Activated CD8-positive, alpha-beta memory T cell treated with anti-CD3 and anti-CD28 coated beads, Interleukin-2, amount 50 U/mL, for 1 hour (primary cell): Measurements from ENCODE around the gene RNF130.

Experiments used
- DNase-seq: peaks from one replicate; pipeline ENCODE4 v3.0.0-alpha.2; 2020; ENCODE audit errors: extremely low read depth

RNF130 gene, protein sequence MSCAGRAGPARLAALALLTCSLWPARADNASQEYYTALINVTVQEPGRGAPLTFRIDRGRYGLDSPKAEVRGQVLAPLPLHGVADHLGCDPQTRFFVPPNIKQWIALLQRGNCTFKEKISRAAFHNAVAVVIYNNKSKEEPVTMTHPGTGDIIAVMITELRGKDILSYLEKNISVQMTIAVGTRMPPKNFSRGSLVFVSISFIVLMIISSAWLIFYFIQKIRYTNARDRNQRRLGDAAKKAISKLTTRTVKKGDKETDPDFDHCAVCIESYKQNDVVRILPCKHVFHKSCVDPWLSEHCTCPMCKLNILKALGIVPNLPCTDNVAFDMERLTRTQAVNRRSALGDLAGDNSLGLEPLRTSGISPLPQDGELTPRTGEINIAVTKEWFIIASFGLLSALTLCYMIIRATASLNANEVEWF

DNA sequence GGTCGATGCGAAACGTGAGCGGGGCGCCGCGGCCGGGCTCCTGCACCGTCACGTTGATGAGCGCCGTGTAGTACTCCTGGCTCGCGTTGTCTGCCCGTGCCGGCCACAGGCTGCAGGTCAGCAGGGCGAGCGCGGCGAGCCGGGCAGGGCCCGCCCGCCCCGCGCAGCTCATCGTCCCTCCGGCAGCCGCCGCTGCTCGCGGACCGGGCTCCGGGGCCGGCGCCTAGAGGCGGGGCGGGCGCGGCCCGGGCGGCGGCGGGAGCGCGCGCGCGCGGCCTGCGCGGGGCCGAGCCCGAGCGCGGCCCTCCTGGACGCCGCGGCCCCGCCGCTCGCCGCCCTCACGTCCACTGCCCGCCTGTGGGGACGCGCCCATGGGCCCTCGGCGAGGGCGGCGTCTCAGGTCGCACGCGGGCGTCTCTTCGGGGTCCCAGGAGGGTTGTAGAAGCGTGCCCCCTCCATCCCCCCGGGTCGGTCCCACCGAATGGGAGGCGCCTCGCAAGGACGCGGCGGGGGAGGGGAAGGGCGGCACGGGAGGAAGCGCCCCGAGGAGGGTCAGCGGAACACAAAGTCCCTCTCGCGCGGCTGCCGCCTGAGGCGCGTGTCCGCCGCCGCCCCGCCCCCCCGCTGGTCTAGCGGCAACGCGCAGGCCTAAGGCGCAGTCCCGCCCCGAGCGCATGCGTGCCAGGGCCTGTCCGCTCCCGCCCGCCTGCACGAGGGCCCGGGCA is at the start of gene RNF130:
TSS of gene RNF130 (minus strand) at position 229 of the 725 bp plus-strand sequence. CDS start at position 172, 57 bp downstream.
- DNase-seq = peak; percentile 53

DNA sequence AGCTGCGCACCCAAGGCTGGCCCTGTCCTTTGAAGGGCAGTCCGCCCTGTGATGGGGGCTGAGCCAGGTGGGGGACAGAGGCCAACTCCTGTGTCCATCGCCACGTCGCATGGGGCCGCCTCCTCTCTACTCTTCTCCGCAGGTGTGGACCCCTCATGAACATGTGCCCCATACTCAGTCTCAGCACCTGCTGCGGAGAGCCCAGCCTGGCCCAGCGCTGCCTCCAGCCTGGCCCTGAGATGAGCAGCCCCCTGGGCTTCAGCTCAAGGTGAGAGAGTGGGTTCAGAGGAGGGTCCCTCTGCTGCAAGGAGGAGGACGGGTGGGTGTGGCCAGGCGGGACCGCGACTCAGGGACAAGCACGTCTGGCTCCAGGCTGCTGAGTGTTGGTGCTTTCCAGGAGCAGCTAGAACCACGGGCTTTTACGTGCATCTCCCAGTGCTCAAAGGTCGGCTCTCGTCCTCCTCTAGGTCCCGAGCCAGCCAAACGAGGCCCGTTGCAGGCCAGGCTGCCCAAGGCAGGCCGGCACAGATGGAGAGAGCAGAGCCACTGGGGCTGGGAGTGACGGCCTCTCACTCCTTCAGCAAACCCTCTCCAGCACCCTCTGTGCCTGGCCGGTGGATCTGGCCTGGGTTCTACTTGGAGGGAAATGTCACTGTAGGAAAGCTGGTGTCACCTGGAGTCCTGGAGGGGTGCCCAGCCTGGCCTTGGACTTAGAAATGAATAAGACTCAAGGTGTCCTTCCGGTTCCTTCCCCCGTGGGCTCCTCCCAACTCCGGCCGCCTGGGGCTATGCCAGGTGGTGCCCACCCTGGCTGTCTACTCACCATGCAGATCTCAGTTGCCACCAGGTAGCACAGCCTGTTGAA is 48.9 kb upstream of the RNF130 start:
- no peak for DNase-seq

DNA sequence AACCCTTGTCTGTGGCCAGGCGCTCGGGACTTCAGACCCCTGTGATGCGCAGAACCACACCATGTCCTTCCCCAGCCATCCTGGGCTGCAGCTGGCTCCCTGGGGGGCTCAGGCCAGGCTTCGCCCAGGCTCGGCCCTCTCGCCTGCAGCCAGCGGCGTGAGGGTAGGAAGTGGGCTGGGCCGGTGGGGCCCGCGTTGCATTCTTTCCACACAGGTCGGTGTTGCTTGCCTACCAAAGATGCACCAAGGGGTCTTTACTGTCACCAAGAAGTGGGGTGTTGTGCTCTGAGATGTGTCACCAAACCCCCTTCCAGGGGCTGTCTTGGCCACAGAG is 48.3 kb upstream of the RNF130 start:
- DNase-seq = no peak

DNA sequence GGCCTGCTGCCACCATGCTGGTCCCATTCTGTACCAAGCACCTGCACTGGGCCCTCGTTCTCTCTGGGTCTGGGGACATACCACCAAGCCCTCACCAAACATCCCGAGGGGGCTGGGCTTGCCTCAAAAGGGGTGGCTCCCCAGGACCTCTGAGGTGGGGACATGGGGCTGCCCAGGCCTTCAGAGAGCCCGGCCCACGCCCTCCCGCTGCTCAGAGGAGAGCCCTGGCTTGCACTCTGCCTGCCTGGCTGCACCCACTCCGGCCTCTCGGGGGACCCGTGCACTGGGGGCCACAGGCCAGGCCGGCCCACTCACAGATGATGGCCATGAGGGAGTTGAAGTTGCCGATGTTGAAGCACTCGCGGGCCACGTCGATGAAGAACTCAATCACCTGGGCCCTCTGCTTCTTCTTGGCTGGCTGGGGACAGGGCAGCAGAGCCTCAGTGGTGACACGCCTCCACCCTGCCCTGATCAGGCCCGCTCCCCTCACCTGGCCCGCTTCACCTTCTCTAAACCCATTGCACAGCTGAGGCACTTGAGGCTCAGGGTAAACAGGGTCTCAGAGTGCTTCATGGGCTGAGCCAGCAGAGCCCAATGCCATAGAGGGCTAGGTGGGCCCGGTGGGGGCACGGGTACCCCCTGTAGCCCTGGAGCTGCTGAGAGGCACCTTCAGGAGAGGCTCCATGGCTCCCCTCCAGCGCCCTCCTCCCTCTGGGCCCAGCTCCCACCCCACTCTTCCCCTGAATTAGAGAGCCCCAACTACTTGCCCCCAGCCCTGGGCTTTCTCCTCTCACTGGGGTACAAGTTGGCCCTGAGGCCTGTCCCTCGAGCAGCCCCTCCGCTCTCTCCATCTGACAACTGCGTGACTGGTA is 47.7 kb upstream of the RNF130 start:
- DNase-seq = no peak

DNA sequence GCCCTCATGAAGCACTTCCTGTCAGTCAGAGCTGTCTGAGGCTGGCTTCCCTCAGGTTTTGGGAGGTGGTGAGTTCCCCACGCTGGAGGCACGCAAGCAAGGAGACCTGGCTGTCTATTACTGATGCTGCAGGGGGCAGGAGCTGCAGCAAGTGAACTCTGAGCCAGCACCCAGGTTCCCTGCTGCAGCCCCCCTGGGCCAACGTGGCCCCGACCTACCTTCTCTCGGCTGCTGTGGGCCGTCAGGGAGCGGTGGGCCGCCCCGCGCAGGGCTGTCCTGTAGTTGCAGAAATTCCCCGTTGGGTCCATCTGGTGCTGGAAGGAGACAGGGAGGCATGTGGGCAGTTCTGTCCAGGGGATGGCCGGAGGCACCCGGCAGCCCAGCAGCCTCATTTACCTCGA is 46.8 kb upstream of the RNF130 start:
- DNase-seq = no peak

DNA sequence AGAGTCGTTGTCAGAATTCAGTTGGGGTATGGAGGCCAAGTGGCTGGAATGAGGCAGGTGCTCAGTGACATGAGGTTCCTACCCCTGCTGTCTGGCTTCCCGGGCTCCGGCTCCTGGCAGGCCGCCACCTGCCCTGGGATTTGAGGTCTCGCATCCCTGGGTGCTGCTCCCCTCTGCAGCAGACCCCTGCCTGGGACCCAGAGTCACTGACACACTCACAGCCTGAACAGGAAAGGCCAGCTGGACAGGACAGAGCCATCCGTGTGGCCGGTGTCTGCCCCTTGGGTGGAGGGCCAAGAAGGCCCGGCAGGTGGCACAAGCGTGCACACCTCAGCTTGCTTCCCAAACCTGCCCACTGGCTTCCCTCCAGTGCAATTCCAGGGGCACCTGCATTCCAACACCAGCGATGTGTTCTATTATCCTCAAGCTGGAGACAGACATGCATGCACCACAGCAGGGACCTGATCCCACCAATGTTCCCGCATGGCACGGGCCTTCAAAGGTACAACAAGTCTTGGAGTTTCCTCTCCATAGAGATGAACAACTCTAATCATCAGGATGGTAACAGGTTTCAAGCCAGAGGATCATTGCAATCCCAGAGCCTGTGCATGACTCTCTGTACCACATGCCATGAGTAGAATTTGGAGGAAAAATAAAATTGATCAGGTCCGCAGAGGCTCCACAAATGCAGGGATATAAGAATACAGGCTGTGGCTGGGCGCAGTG is 45.6 kb upstream of the RNF130 start:
- DNase-seq = no peak

DNA sequence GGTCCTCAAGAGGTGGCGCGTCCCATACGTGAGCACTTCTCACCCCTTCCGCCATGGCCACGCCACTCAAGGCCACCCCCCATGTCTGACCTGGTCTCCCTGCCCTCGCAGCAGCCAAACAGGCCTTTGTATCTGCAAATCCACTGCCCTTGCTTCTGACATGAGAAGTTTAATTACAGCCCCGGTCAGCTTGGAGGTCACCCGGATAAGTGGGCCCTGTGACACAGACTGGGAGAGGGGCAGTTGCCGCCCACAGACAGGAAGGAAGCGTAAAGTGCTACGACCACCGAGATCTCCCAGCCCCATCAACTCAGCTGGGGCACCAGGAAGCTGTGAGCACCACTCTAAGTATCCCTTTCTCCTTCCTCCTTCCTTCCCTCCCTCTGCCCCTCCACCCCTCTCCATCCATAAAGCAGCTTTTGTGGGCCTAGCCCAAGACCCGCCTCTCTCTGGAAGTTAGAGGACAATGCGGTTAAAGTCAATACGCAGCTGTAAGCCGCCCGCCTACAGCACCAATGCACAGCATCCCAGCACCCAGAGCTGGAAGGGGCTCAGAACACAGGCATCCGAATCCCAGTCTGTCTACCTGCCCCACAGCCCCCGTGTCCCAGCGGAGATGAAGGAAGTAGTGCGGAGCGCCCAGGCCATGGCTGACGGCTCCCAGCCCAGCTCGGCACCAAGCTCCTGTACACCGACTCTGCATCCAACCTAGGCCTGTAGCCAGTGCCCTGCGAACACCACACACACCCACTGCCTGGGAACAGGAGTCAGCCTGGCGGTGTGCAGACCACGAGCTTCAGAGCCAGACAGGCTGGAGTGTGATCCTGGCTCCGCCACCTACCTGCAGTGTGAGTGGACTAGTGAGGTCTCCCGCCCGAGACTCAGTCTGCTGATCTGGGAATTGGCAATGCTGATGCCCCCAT is 44.8 kb upstream of the RNF130 start:
- no peak for DNase-seq

DNA sequence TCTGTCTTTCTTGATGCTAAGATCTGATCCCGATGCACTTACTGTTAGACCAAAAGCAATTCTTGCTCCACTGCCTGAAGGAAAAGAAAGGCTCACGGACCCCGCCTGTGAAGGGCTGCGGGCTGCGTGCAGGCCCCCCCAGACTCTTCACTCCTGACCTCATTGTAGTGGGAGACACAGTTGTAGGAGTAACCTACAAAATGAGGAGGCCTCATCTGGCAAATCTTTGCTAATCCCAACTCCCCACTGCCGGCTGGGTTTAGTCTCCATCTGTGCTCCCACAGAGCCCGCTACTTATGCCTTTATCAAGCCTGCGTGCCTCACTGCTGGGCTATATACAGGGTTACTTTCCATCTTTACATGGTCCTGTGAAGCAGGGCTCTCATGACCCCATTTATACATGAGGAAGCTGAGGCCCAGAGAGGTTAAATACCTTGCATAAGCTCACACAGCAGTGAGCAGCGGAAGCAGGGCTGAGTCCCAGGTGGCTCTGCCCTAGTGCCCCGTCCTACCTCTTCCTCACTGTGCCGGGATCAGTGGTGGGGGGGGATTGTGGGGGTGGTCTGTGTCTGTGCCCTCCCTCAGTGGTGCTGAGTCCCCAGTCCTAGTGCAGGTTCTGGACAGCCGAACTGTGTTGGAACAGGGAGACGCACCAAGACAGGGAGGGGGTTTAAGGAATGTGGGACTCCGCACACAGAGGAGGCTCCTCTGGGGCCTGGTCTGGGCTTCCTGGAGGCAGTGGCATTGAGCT is 43.9 kb upstream of the RNF130 start:
- no peak for DNase-seq

DNA sequence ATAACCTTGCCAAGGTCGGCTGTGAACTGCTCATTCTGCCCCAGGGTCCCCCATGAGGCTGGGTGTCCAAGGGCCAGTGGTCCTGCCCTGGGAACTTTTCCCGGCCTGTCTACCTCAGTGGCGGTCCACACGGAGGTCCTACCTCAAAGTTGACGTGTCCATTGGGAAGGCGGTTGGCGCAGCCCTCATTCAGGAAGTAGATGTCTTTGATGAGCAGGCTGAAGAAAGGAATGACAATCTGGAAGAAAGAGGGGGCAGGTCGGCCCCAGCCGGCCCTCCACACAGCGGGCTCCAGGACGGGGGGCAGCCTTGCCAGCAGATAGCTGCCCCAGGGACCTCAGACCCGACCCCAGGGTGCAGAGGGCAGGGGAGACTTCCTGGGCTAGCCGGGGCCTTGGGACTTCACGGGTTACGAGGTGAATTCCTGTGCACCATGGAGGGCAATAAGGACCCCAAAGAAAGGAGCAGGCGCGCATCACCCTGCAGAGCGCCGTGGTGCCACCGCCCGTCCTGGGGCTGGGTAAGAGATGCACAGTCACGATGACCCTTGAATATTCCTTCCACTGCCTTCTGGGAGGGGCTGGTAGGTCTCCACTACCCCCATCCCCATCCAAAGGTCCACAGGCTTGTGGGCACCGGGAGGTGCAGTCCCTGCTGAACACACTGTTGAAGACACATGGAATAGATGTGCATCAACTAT is 42.9 kb upstream of the RNF130 start:
- no peak for DNase-seq

DNA sequence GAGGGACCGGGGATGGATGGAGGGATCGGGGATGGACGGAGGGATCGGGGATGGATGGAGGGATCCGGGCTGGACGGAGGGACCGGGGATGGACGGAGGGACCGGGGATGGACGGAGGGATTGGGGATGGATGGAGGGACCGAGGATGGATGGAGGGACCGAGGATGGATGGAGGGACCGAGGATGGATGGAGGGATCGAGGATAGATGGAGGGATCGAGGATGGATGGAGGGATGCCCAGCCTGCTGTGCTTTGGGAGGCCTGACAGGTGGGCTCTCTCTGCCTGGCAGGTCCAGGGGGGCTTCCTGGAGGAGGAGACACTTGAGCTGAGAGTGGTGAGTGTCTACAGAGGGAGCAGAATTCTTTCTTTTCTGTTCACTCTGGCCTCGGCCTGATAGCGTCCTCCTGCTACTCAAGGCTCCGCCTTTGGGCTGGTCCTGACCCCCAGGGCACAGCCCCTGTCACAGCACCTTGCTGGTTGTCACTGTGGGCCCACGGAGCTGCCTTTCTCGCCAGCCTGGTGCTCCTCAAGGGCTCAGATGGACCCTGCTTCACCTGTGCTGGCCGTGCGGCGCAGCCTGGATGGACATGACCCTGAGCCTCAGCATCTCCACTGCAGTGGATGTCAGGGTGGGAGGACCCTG is 42.2 kb upstream of the RNF130 start:
- DNase-seq = no peak

DNA sequence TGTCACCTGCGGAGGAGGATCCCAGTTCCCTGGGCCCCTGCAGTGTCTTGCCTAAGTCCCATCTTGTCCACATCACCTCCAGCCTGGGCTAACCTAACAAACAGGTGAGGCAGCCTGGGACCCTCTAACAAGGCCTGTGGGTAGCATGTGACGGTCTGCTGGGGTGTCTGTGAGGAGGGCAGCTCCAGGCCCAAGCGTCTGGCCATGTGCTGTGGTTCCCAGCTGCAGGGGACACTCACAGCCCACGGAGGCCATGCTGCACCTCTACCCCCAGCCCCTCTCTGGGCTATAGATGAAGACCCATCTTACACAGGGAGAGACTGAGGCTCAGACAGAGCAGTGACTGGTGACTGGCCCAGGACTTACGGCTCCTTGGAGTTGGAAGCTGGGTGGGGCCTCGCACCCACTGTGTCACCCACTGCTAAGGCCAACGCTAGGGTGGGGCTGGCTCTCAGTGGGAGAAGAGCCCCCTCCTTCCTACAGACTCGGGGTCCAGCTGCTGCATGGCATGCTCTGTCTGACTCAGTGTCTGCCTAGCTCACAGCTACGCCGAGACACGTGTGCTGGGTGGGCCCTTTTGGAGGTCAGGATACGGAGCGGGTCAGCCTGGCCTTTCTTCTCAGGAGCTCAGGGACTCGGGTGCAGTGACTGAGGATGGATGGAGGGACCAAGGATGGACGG is 40.8 kb upstream of the RNF130 start:
- DNase-seq = no peak

DNA sequence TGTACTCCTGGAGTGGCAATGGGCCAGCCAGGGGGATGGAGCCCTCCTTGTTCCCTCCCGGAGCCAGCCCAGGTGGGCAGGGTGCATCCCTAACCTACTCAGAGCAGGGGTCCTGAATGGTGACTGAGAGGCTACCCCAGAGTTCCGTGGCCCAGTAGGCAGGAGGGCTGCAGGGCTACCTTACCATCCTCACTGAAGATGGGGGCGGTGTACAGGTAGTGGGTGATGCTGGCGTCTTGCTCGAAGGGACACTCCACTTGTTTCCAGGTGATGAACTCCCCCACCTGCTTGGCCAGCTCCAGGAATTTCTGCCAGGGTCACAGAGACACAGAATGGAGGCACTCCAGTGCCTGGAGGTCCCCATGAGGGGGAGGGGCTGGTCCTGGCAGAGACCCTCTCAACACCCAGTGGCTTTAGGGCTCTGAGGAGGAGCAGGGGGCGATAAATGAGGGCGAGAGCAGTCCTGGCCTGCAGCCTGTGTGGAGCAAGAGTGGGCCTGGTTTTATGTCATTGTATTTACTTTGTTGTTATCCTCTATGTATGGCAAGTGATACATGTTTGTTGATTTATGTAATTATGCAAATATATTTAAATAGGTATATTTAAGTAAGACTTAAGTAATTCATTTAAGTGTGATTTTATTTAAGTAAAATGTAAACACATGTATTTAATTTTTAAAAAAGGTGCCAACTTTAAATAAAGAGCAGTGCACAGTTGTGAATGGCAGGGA is 39.9 kb upstream of the RNF130 start:
- no peak for DNase-seq

DNA sequence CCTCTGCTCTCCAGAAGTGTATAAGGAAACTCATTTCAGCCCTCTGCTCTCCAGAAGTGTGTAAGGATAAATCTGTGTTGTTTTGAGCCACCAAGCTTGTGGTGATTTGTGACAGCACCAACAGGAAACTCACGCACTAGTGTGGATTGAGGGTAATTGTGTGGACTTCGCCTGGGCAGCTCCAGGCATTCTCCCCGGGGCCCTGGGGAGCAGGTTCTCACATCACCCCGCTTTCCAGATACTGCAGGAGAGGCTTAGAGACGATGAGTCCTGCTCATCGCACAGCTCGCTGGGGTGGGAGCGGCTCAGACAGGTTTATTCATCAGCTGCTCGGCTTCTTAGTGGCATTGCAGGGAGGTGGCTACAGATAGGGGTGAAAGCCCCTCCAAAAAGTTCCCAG is 38.4 kb upstream of the RNF130 start:
- no peak for DNase-seq

DNA sequence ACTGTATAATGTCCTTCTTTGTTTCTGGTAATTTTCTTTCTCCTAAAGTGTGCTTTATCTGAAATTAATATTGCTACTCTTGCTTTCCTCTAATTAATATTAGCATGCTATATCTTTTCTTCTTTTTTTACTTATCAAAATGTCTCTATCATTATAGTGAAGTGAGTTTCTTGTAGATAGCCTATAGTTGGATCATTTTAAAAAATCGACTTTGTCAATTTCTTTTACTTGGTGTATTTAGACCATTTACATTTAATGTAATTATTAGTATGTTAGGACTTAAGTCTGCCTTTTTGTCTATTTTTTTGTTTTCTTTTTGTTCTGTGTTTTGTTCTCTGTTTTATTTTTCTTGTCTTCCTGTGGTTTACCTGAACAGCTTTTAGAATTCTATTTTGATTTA is 35.4 kb upstream of the RNF130 start:
- DNase-seq = no peak

DNA sequence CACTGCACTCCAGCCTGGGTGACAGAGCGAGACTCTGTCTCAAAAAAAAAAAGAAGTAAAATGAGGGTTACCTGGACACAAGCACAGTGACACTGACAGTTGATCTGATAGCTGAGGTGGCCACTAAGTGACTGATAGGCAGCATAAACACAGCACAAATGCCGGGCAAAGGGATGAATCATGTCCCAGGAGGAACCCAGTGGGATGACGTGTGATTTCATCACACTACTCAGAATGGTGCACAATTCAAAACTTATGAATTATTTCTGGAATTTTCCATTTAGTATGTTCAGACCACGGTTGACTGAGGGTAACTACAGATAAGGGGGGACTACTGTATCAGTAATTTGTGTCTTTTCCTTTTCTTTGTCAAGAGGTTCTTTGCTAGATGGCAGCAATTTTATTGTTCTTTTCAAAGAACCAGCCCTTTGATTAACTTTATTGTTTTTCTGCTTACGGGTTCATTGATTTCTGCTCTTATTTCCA is 34.3 kb upstream of the RNF130 start:
- DNase-seq = no peak

DNA sequence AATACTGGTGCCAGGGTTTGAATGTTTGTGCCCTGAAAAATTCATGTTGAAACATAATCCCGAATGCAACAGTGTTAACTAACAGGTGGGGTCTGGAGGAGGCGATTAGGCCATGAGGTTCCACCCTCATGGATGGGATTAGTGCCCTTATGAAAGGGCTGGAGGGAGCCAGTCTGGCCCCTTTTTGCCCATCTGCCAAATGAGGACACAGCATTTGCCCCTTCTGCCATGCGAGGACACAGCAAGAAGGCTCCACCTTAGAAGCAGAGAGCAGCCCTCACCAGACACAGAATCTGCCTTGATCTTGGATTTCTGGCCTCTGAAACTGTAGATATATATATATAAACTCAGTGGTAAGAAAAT is 32.6 kb upstream of the RNF130 start:
- DNase-seq = no peak
